HCT116 (cell line): ENCODE data around the gene ACOT7. TPM values are rescaled to one million over a fixed set of nuclear protein-coding genes. Genes with fewer than 3 reads are reported as not detected.
A peak's percentile ranks its signal among the peaks of the same experiment; 100 is the strongest.

Source experiments
- ATAC-seq: fragments of 200-7000 bp; cut with Tn5 transposase; 2 replicates; pipeline ENCODE4 v1.9.1; 2020; ENCODE audit warnings: mild to moderate bottlenecking, moderate library complexity
- BruUV-seq: library from RNA; stranded (reverse); fragments of 400-500 nt; replicated peaks from 2 replicates; lab custom pipeline; 2021; lab: Mats Ljungman, UMichigan
- CTCF ChIA-PET: fragments of 300-600 bp; sonication (Branson Sonifier 250); formaldehyde crosslinking; loops from one replicate; lab custom pipeline; 2021; ENCODE audit warnings: antibody characterized with exemption; lab: Charles Lee
- POLR2A ChIA-PET: fragments of 300-600, 350-600 bp; sonication (Branson Sonifier 250); formaldehyde crosslinking; loops from one replicate; lab custom pipeline; 2021; ENCODE audit warnings: antibody characterized with exemption; lab: Charles Lee
- RAD21 ChIA-PET, 2 experiments: fragments of 300-600 bp; sonication (Branson Sonifier 250); formaldehyde crosslinking; loops; one replicate each; lab custom pipeline; 2023; ENCODE audit warnings: low total read pairs in 2 of 2; ENCODE audit not compliant: uncharacterized antibody in 2 of 2, unreplicated experiment in 2 of 2, low non-redundant PET in 1 of 2; lab: Charles Lee
- DNase-seq: peaks from one replicate; pipeline ENCODE4 v3.0.0-alpha.2; 2010; ENCODE audit warnings: low read depth, low spot score
- H2AFZ ChIP-seq: fragments of 200-600 bp; shearing (Covaris generic), sonication (generic); 2 replicates; pipeline ENCODE4 v1.6.1; 2017; ENCODE audit warnings: low read depth, mixed run types, mixed read lengths, antibody characterized with exemption, low read length; ENCODE audit not compliant: poor library complexity, severe bottlenecking
- H3K27ac ChIP-seq: 2 replicates; pipeline ENCODE4 v1.5.1; 2012; ENCODE audit warnings: low read depth, low read length
- H3K27me3 ChIP-seq: fragments of 200-600 bp; sonication (generic); 2 replicates; pipeline ENCODE4 v1.6.1; 2016; ENCODE audit warnings: mixed run types, low read length, mixed read lengths; ENCODE audit not compliant: insufficient read depth
- H3K36me3 ChIP-seq, 2 experiments: fragments of 200-500 bp in 1 of 2; fragments of 200-600 bp in 1 of 2; sonication (Bioruptor generic) in 1 of 2; sonication (generic) in 1 of 2; 2 replicates each; pipeline versions ENCODE4 v1.5.1 to v1.6.1; 2014 to 2016; ENCODE audit warnings: low read length in 2 of 2, inconsistent platforms in 1 of 2, mixed read lengths in 1 of 2, mixed run types in 1 of 2; ENCODE audit not compliant: insufficient read depth in 2 of 2, control insufficient read depth in 1 of 2
- H3K4me1 ChIP-seq, 2 experiments: fragments of 200-600 bp in 1 of 2; sonication (generic) in 1 of 2; 2 replicates each; pipeline versions ENCODE4 v1.5.1 to v1.6.1; 2012 to 2017; ENCODE audit warnings: low read length in 2 of 2, inconsistent platforms in 1 of 2, mild to moderate bottlenecking in 1 of 2, mixed read lengths in 1 of 2, mixed run types in 1 of 2, moderate library complexity in 1 of 2; ENCODE audit not compliant: insufficient read depth in 2 of 2, control insufficient read depth in 1 of 2
- H3K4me2 ChIP-seq: fragments of 200-600 bp; sonication (generic); 2 replicates; pipeline ENCODE4 v1.6.1; 2017; ENCODE audit warnings: mixed run types, low read length, mixed read lengths
- H3K4me3 ChIP-seq, 2 experiments: fragments of 200-600 bp in 1 of 2; sonication (generic) in 1 of 2; replicated peaks in 1 of 2; 2 replicates each; pipeline ENCODE4 v1.5.1; 2011 to 2016; ENCODE audit warnings: low read length in 2 of 2, control low read depth in 1 of 2, low read depth in 1 of 2, mild to moderate bottlenecking in 1 of 2, mixed read lengths in 1 of 2, mixed run types in 1 of 2
- H3K79me2 ChIP-seq: fragments of 200-600 bp; sonication (generic); 2 replicates; pipeline ENCODE4 v1.6.1; 2017; ENCODE audit warnings: mild to moderate bottlenecking, mixed run types, low read length, moderate library complexity, mixed read lengths; ENCODE audit not compliant: insufficient read depth
- H3K9ac ChIP-seq: fragments of 200-600 bp; sonication (generic); 2 replicates; pipeline ENCODE4 v1.6.1; 2016; ENCODE audit warnings: low read length, mixed read lengths
- H3K9me2 ChIP-seq: fragments of 200-600 bp; sonication (generic), shearing (Covaris generic); 2 replicates; pipeline ENCODE4 v1.6.1; 2017; ENCODE audit warnings: mixed run types, mild to moderate bottlenecking, moderate library complexity; ENCODE audit not compliant: insufficient read depth
- H3K9me3 ChIP-seq, 2 experiments: fragments of 200-500 bp in 1 of 2; fragments of 200-600 bp in 1 of 2; sonication (Bioruptor generic) in 1 of 2; sonication (generic) in 1 of 2; 2 replicates each; pipeline ENCODE4 v1.6.1; 2014 to 2017; ENCODE audit warnings: low read length in 2 of 2, mixed read lengths in 2 of 2, inconsistent platforms in 1 of 2, low read depth in 1 of 2, mild to moderate bottlenecking in 1 of 2, mixed run types in 1 of 2, moderate library complexity in 1 of 2; ENCODE audit not compliant: control insufficient read depth in 1 of 2, insufficient read depth in 1 of 2
- H4K20me1 ChIP-seq: fragments of 200-600 bp; sonication (generic), shearing (Covaris generic); 2 replicates; pipeline ENCODE4 v1.6.1; 2017; ENCODE audit warnings: mixed run types, mild to moderate bottlenecking, moderate library complexity; ENCODE audit not compliant: insufficient read depth
- CEBPB ChIP-seq: IDR thresholded peaks from 2 replicates; pipeline ENCODE4 v1.6.1; 2012; ENCODE audit warnings: low read depth
- FOSL1 ChIP-seq: IDR thresholded peaks from 2 replicates; pipeline ENCODE4 v1.6.1; 2012; ENCODE audit warnings: low read depth
- JUND ChIP-seq: IDR thresholded peaks from 2 replicates; pipeline ENCODE4 v1.6.1; 2012
- POLR2A ChIP-seq: IDR thresholded peaks from 2 replicates; pipeline ENCODE4 v1.7.0; 2011; ENCODE audit warnings: borderline replicate concordance; ENCODE audit not compliant: insufficient read depth, insufficient read length; ENCODE audit errors: extremely low read depth
- RAD21 ChIP-seq: IDR thresholded peaks from 2 replicates; pipeline ENCODE4 v1.6.1; 2012; ENCODE audit warnings: low read depth, mild to moderate bottlenecking
- YY1 ChIP-seq: IDR thresholded peaks from 2 replicates; pipeline ENCODE4 v1.6.1; 2011; ENCODE audit warnings: low read length, low read depth, moderate library complexity, mild to moderate bottlenecking; ENCODE audit not compliant: insufficient replicate concordance; ENCODE audit errors: extremely low read depth
- ZFX ChIP-seq: fragments of 450-650 bp; IDR thresholded peaks from 2 replicates; pipeline ENCODE4 v1.6.1; 2017
- ZNF274 ChIP-seq: fragments of 200-500 bp; sonication (Bioruptor generic); IDR thresholded peaks from 2 replicates; pipeline ENCODE4 v1.6.1; 2014; ENCODE audit warnings: mild to moderate bottlenecking, low read depth, low read length, inconsistent platforms
- intact Hi-C: fragments of 100-400 bp; cut with micrococcal nuclease; formaldehyde crosslinking; loops from 2 replicates; pipeline ENCODE4 v1.10.0; 2022
- total RNA-seq: library from RNA; stranded (reverse); gene quantifications from one replicate; pipeline ENCODE4 v1.2.1, GENCODE V29; 2021; ENCODE audit not compliant: unreplicated experiment
- TF ChIP-seq, protein P1 (sequence below), 3 experiments: fragments of 200-600 bp in 1 of 3; sonication (generic) in 1 of 3; IDR thresholded peaks in 2 of 3; conservative IDR thresholded peaks in 1 of 3; 2 replicates each; pipeline ENCODE4 v1.5.1; 2012 to 2017; ENCODE audit warnings: low read depth in 2 of 3, low read length in 2 of 3, antibody characterized with exemption in 1 of 3, borderline replicate concordance in 1 of 3, control low read depth in 1 of 3, mild to moderate bottlenecking in 1 of 3, mixed read lengths in 1 of 3, mixed run types in 1 of 3, moderate library complexity in 1 of 3; ENCODE audit not compliant: insufficient read depth in 1 of 3
- TF ChIP-seq, protein P2 (sequence below): IDR thresholded peaks from 2 replicates; pipeline ENCODE4 v1.6.1; 2012; ENCODE audit warnings: low read depth

The ACOT7 gene
- total RNA-seq, 1 experiment from 2014 or later, result 162 TPM

- intact Hi-C loops, result no loop called here
- ATAC-seq, result no peak
- Histone ChIP-seq H3K9me2 (no peaks in the 10 kb centered on the region), H3K4me3 (no peak overlapping the region), H3K36me3 (peaks cover 3 to 4% of the 10 kb centered on the region in 2 experiments; a peak in 2 of 4 replicates), H3K79me2 (no peaks in the 10 kb centered on the region), H3K4me1 (no peaks in the 10 kb centered on the region), H3K27me3 (no peaks in the 10 kb centered on the region), H3K9me3 (no peaks in the 10 kb centered on the region), H3K4me2 (no peak overlapping the region), H3K9ac (no peak overlapping the region), H3K27ac (no peak overlapping the region), H2AFZ (no peak overlapping the region), H4K20me1 (no peaks in the 10 kb centered on the region)
- no TSS peak for BruUV-seq
- ChIA-PET RAD21 (no interaction called here), CTCF (no interaction called here), POLR2A (no interaction called here)
- DNase-seq, result no peak
- no peak for TF ChIP-seq RAD21
- TF ChIP-seq, protein P1, sequence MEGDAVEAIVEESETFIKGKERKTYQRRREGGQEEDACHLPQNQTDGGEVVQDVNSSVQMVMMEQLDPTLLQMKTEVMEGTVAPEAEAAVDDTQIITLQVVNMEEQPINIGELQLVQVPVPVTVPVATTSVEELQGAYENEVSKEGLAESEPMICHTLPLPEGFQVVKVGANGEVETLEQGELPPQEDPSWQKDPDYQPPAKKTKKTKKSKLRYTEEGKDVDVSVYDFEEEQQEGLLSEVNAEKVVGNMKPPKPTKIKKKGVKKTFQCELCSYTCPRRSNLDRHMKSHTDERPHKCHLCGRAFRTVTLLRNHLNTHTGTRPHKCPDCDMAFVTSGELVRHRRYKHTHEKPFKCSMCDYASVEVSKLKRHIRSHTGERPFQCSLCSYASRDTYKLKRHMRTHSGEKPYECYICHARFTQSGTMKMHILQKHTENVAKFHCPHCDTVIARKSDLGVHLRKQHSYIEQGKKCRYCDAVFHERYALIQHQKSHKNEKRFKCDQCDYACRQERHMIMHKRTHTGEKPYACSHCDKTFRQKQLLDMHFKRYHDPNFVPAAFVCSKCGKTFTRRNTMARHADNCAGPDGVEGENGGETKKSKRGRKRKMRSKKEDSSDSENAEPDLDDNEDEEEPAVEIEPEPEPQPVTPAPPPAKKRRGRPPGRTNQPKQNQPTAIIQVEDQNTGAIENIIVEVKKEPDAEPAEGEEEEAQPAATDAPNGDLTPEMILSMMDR (IDR thresholded peaks at IDR 0.05 in 2 of 3, conservative IDR thresholded peaks at IDR 0.05 in 1 of 3; ENCODE audit: borderline replicate concordance in 1 of 3, insufficient read depth in 1 of 3, low read depth in 2 of 3, low read length in 2 of 3), result 0 out of 6 replicates have a peak, but pooled peaks of 1 of the 3 experiments have one; percentile 2
- no peak for TF ChIP-seq JUND
These were observed 61.9 kb downstream of the ACOT7 start for GRCh38 chr1:6331543-6332273.

GRCh38 chr1:6330410-6330911 lies 63.1 kb downstream of the ACOT7 start:
- Histone ChIP-seq H3K4me1 (no peaks in the 10 kb centered on the region), H3K36me3 (peaks cover 3 to 4% of the 10 kb centered on the region in 2 experiments; a peak in 2 of 4 replicates), H3K27ac (no peak overlapping the region), H4K20me1 (no peaks in the 10 kb centered on the region), H3K27me3 (no peaks in the 10 kb centered on the region), H3K9me2 (no peaks in the 10 kb centered on the region), H3K4me3 (no peak overlapping the region), H3K9ac (no peak overlapping the region), H3K4me2 (no peak overlapping the region), H3K9me3 (no peaks in the 10 kb centered on the region), H3K79me2 (no peaks in the 10 kb centered on the region), H2AFZ (no peak overlapping the region)
- ChIA-PET CTCF (no interaction called here), RAD21 (no interaction called here), POLR2A (no interaction called here)
- DNase-seq, result no peak
- intact Hi-C loops, result no loop called here
- BruUV-seq, result no TSS peak
- ATAC-seq, result no peak
- TF ChIP-seq JUND (no peak), YY1 (no peak), RAD21 (no peak), POLR2A (no peak), ZFX (no peak), FOSL1 (no peak), CEBPB (no peak), ZNF274 (no peak)
- TF ChIP-seq, protein P1 (IDR thresholded peaks at IDR 0.05 in 2 of 3, conservative IDR thresholded peaks at IDR 0.05 in 1 of 3; ENCODE audit: borderline replicate concordance in 1 of 3, insufficient read depth in 1 of 3, low read depth in 2 of 3, low read length in 2 of 3), result no peak
- TF ChIP-seq, protein P2, sequence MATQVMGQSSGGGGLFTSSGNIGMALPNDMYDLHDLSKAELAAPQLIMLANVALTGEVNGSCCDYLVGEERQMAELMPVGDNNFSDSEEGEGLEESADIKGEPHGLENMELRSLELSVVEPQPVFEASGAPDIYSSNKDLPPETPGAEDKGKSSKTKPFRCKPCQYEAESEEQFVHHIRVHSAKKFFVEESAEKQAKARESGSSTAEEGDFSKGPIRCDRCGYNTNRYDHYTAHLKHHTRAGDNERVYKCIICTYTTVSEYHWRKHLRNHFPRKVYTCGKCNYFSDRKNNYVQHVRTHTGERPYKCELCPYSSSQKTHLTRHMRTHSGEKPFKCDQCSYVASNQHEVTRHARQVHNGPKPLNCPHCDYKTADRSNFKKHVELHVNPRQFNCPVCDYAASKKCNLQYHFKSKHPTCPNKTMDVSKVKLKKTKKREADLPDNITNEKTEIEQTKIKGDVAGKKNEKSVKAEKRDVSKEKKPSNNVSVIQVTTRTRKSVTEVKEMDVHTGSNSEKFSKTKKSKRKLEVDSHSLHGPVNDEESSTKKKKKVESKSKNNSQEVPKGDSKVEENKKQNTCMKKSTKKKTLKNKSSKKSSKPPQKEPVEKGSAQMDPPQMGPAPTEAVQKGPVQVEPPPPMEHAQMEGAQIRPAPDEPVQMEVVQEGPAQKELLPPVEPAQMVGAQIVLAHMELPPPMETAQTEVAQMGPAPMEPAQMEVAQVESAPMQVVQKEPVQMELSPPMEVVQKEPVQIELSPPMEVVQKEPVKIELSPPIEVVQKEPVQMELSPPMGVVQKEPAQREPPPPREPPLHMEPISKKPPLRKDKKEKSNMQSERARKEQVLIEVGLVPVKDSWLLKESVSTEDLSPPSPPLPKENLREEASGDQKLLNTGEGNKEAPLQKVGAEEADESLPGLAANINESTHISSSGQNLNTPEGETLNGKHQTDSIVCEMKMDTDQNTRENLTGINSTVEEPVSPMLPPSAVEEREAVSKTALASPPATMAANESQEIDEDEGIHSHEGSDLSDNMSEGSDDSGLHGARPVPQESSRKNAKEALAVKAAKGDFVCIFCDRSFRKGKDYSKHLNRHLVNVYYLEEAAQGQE, result no peak
